Activated naive CD4-positive, alpha-beta T cell treated with anti-CD3 and anti-CD28 coated beads, Interleukin-2, amount 50 U/mL, for 24 hours (primary cell): ENCODE data around the gene DBR1.
A peak's percentile ranks its signal among the peaks of the same experiment; 100 is the strongest.

Experiments used
- H3K27ac Mint-ChIP-seq: one replicate; pipeline ENCODE4 v1.8.0; 2021; ENCODE audit warnings: mild to moderate bottlenecking, mixed read lengths
- H3K27me3 Mint-ChIP-seq: one replicate; pipeline ENCODE4 v1.8.0; 2021; ENCODE audit warnings: mixed read lengths
- H3K36me3 Mint-ChIP-seq: one replicate; pipeline ENCODE4 v1.8.0; 2021; ENCODE audit warnings: mixed read lengths
- H3K4me1 Mint-ChIP-seq: one replicate; pipeline ENCODE4 v1.8.0; 2021; ENCODE audit warnings: mixed read lengths
- H3K4me3 Mint-ChIP-seq: one replicate; pipeline ENCODE4 v1.8.0; 2021; ENCODE audit warnings: mild to moderate bottlenecking, mixed read lengths
- H3K9me3 Mint-ChIP-seq: one replicate; pipeline ENCODE4 v1.8.0; 2021; ENCODE audit warnings: mixed read lengths

Gene DBR1, protein sequence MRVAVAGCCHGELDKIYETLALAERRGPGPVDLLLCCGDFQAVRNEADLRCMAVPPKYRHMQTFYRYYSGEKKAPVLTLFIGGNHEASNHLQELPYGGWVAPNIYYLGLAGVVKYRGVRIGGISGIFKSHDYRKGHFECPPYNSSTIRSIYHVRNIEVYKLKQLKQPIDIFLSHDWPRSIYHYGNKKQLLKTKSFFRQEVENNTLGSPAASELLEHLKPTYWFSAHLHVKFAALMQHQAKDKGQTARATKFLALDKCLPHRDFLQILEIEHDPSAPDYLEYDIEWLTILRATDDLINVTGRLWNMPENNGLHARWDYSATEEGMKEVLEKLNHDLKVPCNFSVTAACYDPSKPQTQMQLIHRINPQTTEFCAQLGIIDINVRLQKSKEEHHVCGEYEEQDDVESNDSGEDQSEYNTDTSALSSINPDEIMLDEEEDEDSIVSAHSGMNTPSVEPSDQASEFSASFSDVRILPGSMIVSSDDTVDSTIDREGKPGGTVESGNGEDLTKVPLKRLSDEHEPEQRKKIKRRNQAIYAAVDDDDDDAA

DNA sequence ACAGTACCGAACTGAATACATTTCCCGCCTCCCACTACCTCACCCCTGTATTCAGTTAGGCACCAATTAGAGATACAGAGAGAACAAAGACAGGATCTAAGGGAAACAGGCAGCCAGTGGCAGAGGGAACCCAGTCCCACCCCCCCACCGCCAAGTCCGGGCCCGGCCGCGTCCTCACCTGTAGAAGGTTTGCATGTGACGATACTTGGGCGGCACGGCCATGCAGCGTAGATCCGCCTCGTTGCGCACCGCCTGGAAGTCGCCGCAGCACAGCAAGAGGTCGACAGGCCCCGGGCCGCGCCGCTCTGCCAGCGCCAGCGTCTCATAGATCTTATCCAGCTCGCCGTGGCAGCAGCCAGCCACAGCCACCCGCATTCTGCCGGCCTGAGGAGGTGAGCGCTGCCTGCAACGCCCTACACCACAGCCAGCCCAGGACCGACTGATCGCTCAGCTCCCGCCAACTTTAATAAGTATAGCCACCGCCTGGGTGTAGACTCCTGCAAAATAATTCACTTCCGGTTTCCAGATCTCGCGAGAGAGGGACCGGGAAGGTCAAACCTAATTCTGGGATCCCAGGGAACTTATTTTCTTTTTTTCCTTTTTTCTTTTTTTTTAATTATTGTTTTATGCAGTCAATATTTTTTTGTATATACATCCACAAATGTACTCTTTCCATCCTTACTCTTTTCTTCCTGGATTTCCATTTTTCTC lies at the start of gene DBR1:
TSS of gene DBR1 (minus strand) at position 501 of the 711 bp plus-strand sequence. CDS start at position 375, 126 bp downstream.
- Mint-ChIP-seq H3K27me3 (no peaks in the 10 kb centered on the region), H3K4me1 (peaks cover 45% of the 10 kb centered on the region), H3K4me3 (peak within 1 kb of the TSS; percentile 93), H3K27ac (peak within 1 kb of the TSS; percentile 96), H3K36me3 (peaks cover 9% of the 10 kb centered on the region), H3K9me3 (no peaks in the 10 kb centered on the region)

DNA sequence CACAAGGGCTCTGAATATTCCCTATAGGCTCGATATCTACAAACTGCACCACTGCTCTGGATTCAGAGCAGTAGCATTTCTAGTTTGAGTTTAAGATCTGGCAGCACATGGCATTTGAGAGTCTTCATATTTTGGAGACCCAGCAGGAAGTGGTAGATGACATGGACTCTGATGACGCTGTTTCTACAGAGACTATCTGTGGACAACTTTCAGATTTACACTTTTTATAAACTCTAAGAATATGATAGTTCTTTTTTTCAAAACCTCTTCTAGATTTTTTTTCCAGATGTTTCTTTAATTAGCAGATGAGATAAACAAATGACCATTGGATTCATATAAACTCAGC lies 48.2 kb upstream of the DBR1 start:
- Mint-ChIP-seq H3K27ac (no peak overlapping the region), H3K36me3 (peaks cover 11% of the 10 kb centered on the region), H3K27me3 (no peaks in the 10 kb centered on the region), H3K9me3 (no peaks in the 10 kb centered on the region), H3K4me1 (peaks cover 42% of the 10 kb centered on the region), H3K4me3 (no peak overlapping the region)

- H3K27ac Mint-ChIP-seq: peak overlapping the region; percentile 21
These were observed 47.6 kb upstream of the DBR1 start for GRCh38 chr3:138222131-138222941.

DNA sequence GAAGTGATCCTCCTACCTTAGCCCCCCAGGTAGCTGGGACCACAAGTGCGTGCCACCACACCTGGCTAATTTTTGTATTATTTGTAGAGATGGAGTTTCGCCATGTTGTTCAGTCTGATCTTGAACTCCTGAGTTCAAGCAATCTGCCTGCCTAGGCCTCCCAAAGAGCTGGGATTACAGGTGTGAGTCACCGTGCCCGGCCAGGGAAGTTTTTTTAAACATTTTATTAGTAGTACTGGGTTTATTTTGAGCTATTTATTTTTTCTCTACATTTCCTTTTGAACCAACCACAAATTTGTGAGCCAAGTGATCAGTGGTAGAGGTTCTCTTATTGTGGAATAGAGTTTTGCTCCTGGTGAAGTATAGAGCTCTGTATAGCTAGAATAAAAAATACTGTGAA lies 46.1 kb upstream of the DBR1 start:
- Mint-ChIP-seq H3K9me3 (no peaks in the 10 kb centered on the region), H3K36me3 (peaks cover 6% of the 10 kb centered on the region), H3K4me1 (peaks cover 56% of the 10 kb centered on the region), H3K4me3 (no peak overlapping the region), H3K27ac (no peak overlapping the region), H3K27me3 (no peaks in the 10 kb centered on the region)

More at GRCh38 chr3:138222131-138222941, 47.6 kb upstream of the DBR1 start:
- Mint-ChIP-seq H3K4me1 (peaks cover 47% of the 10 kb centered on the region), H3K27me3 (no peaks in the 10 kb centered on the region), H3K4me3 (no peak overlapping the region), H3K9me3 (no peaks in the 10 kb centered on the region), H3K36me3 (peaks cover 11% of the 10 kb centered on the region)

DNA sequence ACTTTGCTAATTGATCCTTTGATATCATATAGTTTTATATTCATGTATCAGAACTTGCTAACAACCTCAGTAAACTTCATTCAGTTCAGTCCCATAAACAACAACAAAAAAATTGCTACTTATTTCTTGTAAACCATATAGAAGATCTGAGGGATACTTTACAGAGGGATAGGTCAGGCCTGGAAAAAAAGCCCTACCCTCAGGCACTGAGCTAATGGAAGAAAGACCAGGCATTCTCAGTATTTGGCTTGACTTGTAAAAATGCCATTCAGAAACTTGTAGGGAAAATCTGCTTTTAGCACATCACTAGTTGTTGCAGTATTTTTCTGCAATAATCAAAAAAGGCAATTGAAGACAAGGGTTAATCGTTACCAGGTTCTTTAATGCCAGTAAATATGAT lies 45.5 kb upstream of the DBR1 start:
- H3K4me1 Mint-ChIP-seq: peaks cover 56% of the 10 kb centered on the region
- H3K9me3 Mint-ChIP-seq: no peaks in the 10 kb centered on the region
- H3K27ac Mint-ChIP-seq: no peak overlapping the region
- H3K4me3 Mint-ChIP-seq: no peak overlapping the region
- no peaks in the 10 kb centered on the region for H3K27me3 Mint-ChIP-seq
- H3K36me3 Mint-ChIP-seq: peaks cover 2% of the 10 kb centered on the region

DNA sequence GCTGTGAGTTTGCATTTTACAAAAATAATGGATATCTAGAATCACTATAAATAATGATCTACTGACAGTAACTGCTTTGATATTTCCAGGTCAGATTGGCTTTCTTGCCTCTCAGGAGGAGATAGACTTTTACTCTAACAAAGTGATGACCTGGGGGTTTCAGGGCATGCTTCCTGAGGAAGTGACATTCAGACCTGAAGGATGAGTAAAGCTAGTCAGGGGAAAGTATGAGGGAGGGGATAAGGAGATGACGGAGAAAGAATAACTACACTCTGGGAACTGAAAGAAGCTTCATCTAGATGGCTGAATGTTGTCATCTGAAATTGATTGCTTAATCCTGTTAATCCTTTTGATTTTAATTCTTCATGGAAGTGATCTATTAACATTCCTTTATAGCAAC lies 44.5 kb upstream of the DBR1 start:
- Mint-ChIP-seq H3K27me3 (no peaks in the 10 kb centered on the region), H3K36me3 (no peaks in the 10 kb centered on the region), H3K4me1 (peaks cover 56% of the 10 kb centered on the region), H3K9me3 (no peaks in the 10 kb centered on the region), H3K27ac (peak overlapping the region; percentile 19), H3K4me3 (no peak overlapping the region)

DNA sequence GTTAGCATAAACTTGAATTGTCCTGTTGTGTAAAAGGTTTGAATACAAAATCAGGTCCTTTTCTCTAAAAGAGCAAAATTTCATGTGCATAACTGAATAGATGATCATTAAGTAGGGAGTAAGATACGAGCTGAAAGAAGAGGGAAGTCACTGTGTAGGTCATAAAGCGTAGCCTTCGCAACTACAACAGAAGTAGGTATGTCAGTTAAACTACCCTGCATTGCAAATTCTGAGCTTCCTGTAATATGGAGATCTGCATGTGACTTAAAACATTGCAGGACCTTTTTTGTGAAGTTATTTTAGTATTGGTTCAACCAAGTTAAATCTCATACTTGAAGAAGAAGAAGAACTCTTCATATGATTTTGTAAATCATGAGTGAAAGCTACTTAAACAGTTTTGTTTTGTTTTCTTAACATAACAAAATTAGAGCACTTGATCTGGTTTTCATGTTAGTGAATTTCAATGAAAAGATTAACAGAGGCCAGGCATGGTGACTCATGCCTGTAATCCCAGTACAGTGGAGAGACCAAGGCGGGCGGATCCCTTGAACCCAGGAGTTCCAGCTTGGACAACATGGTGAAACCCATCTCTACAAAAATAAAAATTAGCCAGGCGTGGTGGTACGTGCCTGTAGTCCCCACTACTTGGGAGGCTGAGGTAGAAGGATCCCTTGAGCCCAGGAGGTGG lies 38.8 kb upstream of the DBR1 start:
- peaks cover 59% of the 10 kb centered on the region for H3K4me1 Mint-ChIP-seq
- H3K27ac Mint-ChIP-seq: no peak overlapping the region
- no peak overlapping the region for H3K4me3 Mint-ChIP-seq
- peaks cover 14% of the 10 kb centered on the region for H3K36me3 Mint-ChIP-seq
- H3K27me3 Mint-ChIP-seq: no peaks in the 10 kb centered on the region
- no peaks in the 10 kb centered on the region for H3K9me3 Mint-ChIP-seq

DNA sequence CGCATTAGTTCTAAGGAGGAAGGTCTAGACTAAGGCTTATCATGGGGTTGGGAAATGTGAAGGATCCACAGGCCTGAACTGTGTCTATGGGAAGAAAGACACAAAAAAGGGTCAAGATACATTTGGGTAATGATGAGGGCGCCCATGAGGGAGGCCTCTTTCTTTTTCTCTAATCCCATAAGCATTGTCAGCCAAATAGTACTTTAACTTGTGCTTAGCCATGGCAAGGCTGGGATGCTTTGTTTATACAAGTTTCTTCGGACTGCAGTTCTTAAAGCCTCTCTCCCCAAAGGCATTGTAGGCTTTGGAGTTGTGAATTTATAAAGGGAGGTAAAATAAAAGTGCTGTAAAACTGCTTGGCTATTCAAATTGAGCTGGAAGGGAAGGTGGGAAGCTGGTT lies 35.8 kb upstream of the DBR1 start:
- Mint-ChIP-seq H3K27me3 (no peaks in the 10 kb centered on the region), H3K27ac (no peak overlapping the region), H3K9me3 (peaks cover 4% of the 10 kb centered on the region), H3K36me3 (peaks cover 20% of the 10 kb centered on the region), H3K4me1 (peaks cover 61% of the 10 kb centered on the region), H3K4me3 (no peak overlapping the region)

DNA sequence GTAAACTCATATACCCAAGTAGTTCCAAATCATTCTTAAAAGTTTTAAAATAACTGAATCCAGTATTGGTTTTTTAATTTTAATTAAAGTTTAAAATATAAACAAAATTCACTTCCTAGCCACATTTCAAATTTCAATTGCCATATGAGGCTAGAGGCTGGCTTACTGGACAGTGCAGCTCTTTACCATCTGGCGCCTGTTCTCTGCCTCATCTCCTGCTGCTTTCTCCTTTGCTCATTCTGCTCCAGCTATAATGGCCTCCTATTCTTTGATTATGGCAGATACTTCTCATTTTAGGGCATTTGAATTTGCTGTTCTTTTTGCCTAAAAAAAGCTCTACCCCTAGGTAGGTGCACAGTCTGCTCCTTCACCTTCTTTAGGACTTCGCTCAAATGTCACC lies 31.5 kb upstream of the DBR1 start:
- Mint-ChIP-seq H3K4me3 (no peak overlapping the region), H3K4me1 (peaks cover 75% of the 10 kb centered on the region), H3K27me3 (no peaks in the 10 kb centered on the region), H3K36me3 (peaks cover 19% of the 10 kb centered on the region), H3K9me3 (peaks cover 4% of the 10 kb centered on the region), H3K27ac (no peak overlapping the region)

DNA sequence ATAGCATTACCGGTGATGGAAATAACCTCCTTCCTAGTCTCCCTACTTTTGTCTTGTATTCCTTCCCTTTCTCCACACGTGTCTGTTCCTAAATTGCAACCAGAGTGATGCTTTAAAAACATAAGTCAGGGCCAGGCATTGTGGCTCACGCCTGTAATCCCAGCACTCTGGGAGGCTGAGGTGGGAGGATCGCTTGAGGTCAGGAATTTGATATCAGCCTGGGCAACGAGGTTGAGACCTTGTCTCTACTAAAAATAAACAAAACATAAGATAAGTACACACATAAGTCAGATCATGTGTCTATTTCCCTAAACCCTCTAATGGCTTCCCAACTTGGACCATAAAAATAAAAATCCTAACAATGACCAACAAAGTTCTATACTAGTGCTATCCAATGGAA lies 30.8 kb upstream of the DBR1 start:
- peaks cover 17% of the 10 kb centered on the region for H3K36me3 Mint-ChIP-seq
- no peak overlapping the region for H3K4me3 Mint-ChIP-seq
- peaks cover 76% of the 10 kb centered on the region for H3K4me1 Mint-ChIP-seq
- no peak overlapping the region for H3K27ac Mint-ChIP-seq
- H3K9me3 Mint-ChIP-seq: peaks cover 4% of the 10 kb centered on the region
- no peaks in the 10 kb centered on the region for H3K27me3 Mint-ChIP-seq

GRCh38 chr3:138203938-138204337 lies 29.2 kb upstream of the DBR1 start:
- Mint-ChIP-seq H3K4me3 (no peak overlapping the region), H3K27ac (no peak overlapping the region), H3K9me3 (peaks cover 4% of the 10 kb centered on the region), H3K4me1 (peaks cover 79% of the 10 kb centered on the region), H3K36me3 (peaks cover 17% of the 10 kb centered on the region), H3K27me3 (no peaks in the 10 kb centered on the region)

DNA sequence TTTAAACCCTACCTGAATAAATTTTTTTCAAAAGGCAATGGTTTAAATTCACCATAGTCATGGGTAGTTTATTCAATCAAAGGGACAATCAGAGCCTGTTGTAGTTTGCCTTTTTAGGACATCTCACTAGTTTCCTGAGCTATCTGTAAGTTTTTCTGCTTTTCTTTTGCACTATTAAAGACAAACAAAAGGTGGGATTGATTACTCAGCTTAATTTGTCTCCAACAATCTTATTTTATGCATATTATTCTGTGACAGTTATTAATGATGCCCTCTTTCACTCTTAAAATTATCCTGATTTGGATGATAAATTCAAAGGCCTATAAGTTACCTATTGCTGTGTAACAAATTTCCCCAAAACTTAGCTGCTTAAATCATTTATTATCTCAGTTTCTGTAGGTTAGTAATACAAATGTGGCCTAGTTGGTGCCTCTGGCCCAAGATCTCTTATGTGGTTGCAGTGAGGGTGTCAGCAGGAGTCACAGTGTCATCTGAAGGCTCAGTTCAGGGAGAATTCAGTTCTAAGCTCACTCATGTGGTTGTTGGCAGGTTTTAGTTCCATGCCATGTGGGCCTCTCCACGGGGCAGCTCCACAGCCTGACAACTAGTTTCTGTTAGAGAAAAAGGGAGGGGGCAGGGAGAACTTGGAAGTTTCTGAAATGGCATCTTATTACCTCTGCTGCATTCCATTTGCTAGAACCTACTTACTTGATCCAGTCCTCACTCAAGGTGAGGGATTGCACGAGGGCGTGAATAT lies 28.4 kb upstream of the DBR1 start:
- Mint-ChIP-seq H3K27me3 (no peaks in the 10 kb centered on the region), H3K4me1 (peaks cover 80% of the 10 kb centered on the region), H3K9me3 (peaks cover 4% of the 10 kb centered on the region), H3K4me3 (no peak overlapping the region), H3K36me3 (peaks cover 15% of the 10 kb centered on the region), H3K27ac (no peak overlapping the region)

GRCh38 chr3:138200424-138200823 lies 25.7 kb upstream of the DBR1 start:
- Mint-ChIP-seq H3K4me1 (peaks cover 82% of the 10 kb centered on the region), H3K4me3 (no peak overlapping the region), H3K27ac (no peak overlapping the region), H3K36me3 (peaks cover 19% of the 10 kb centered on the region), H3K27me3 (no peaks in the 10 kb centered on the region), H3K9me3 (no peaks in the 10 kb centered on the region)

- Mint-ChIP-seq H3K4me3 (no peak overlapping the region), H3K27ac (peak overlapping the region; percentile 80), H3K27me3 (no peaks in the 10 kb centered on the region), H3K36me3 (peaks cover 19% of the 10 kb centered on the region), H3K9me3 (no peaks in the 10 kb centered on the region), H3K4me1 (peaks cover 80% of the 10 kb centered on the region)
These were observed 25.1 kb upstream of the DBR1 start for GRCh38 chr3:138199851-138200250.
